GM10847 (cell line): ENCODE results near the gene MYO5B.

Experiments
- POLR2A ChIP-seq: IDR thresholded peaks from 2 replicates; pipeline ENCODE4 v1.6.1; 2011; ENCODE audit not compliant: insufficient read length; ENCODE audit errors: extremely low read depth

Gene MYO5B

DNA sequence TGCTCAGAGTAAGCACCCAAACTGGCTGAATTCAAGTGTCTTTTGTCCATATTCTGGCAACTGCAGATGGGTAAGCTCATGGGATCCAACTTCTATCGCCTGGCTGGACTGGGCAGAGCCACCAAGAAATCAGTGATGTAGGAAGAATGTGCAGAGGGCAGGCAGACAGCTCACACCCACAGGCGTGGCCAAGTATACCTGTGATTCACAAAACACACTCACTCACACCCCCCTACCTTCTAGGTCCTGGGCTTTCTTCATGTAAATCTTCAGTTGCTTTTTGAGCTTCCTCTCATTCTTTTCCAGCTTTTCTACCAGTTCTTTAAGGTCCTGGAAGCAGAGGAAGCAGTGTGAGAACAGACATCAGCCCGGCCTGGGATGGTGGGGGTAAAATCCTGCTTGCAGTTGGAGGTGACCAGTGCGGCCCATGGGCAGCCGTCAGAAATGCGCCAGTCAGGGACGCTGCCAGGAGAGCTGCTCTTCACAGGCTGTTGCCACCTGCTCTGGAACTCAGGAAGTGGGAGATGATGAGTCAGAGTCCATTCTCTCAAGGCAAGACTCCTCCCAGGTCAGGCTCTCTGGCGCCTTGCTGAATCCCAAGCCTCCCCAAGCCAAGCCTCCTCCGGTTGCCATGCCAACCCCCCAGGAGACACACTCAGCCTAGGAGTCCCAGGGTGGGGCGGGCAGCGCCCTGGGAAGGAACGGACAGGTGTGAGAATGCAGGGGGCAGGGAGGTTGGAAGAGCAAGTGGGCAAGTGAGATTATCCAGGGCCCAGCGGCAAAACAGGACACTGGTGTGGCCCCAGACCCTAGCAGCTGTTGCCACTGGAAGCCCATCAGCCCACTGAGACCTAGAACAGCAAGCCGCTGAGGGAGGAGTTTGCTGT lies 345.4 kb downstream of the MYO5B start:
- no peak for TF ChIP-seq POLR2A

DNA sequence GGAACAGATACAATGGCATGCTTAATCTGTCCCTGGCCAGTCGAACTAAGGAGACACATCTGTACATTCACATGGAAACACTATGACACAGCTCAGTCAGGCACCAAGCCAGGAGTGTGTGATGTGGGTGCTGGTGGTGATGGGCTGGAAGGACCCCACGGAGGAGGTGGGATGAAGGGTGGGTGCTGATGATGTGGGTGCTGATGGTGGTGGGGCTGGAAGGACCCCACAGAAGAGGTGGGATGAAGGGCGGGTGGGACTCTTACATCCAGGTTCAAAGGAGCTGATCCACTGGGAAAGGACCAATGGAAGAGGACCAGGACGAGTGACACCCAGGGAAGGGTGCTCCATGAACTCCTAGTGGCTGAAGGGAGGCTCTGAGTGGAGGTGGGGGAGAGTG lies 346.8 kb downstream of the MYO5B start:
- no peak for TF ChIP-seq POLR2A

DNA sequence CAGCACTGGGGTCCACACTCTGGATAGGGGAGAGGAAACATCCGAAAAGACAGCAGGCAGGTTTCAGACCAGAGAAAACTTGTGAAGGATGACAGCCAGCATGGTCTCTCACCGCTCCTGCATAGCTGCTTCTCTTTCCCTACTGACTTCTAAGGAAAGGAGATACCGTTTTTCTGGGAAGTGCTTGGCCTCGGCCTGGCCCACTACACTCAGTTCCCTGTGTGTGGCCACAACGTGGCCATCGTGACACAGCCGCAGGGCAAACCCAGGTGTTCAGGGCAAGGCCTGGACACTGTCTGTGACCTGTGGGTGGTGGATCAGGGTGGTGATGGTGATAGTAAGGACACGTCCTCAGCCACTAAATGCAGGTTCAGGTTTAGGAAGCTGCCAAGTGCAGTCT lies 347.4 kb downstream of the MYO5B start:
- TF ChIP-seq POLR2A: no peak

DNA sequence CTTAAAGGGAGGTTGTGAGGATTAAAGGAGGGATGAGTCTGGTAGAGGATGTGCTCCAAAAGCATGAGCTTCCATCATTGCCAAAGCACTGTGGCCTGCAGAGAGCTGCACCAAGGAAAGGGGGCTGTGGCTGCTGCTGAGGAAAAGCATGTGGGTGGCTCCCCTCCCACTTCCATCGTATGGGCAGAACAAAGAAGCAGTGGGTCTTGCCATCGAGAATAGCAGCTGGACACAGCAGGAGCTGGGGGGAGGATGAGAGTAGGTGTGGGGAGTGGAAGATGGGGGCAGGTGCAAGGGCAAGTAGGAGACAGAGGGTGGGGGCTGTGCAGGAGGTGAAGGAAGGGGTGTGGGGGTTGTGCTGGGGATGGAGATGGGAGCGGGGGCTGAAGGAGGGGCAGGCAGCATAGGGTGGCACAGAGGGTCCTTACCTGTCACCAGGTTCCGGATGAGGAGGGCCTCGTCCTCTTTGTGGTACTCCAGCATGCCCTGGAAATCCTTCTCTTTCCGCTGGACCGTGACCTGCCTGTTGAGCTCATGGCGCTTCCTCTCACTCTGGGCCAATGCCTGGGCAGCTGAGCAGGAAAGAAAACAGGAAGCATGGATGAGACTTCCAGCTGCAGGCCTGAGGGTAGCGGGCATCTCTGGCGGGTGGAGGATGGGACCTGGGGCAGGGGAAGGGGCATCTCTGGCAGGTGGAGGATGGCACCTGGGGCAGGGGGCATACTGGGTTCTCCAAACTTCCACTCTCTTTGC lies 348.1 kb downstream of the MYO5B start:
- no peak for TF ChIP-seq POLR2A

DNA sequence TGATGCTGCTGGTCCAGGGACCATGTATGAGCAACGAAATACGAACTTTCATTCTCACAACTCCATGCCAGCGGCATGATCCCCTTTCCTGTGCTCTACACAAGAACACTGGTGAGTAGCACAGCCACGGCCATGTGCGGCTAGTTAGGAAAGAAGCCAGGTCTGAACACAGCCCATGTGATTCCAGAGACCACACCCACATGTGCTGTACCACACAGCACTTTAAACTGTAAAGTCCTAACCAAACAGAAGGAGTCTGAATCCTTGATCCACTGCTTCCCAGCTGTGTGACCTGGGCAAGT lies 348.6 kb downstream of the MYO5B start:
- TF ChIP-seq POLR2A: no peak

DNA sequence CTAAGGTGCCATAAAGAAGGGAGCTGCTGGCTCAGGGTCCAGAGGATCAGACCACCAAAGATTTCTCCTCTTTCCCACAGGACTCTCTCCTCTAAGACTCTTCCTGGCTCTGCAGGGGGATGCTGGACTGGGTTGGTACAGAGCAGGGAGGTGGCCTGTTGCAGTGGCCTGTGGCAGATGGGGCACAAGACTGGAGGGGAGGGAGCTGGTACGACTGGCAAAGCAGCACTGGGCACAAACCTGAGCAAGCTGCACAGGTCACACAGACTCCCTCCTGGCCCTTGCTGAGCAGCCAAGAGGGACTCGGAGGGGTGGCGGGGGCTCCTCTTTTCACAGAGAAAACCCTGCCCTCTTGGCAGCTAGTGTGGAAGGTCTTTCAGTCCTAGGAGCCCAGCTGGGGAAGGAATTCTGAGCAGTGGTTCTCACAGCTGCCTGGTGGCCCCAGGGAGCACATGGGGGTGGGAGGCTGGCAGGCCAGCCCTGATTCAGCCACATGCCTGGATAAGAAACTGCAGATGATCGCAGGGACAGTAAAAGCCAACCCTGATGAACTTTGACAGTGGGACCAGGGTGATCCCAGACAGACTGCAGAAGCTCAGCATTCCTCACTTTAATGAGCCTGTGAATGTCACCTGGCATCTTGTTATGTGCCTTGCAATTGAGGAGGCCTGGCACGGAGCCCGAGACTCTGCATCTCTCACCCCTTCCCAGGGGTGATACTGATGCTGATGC lies 349.2 kb downstream of the MYO5B start:
- no peak for TF ChIP-seq POLR2A

DNA sequence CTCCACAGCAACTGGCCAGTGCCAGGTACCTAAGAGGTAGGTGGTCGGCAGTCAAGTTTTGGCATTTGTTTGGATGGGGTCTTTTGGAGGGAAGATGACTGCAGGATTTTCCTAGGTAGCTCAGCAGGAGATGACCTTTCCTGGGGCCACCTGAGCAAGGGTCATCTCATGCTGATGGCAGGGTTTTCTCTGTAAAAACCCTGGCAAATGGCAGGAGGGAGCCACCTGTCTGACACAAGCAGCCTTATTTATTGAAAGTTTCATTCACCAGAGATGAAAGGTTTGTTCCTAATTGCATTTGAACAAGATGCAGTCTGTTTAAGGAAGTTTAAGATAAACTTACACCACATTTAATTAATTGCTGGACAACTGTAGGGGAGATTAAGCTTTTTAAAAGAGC lies 350.0 kb downstream of the MYO5B start:
- TF ChIP-seq POLR2A: no peak

DNA sequence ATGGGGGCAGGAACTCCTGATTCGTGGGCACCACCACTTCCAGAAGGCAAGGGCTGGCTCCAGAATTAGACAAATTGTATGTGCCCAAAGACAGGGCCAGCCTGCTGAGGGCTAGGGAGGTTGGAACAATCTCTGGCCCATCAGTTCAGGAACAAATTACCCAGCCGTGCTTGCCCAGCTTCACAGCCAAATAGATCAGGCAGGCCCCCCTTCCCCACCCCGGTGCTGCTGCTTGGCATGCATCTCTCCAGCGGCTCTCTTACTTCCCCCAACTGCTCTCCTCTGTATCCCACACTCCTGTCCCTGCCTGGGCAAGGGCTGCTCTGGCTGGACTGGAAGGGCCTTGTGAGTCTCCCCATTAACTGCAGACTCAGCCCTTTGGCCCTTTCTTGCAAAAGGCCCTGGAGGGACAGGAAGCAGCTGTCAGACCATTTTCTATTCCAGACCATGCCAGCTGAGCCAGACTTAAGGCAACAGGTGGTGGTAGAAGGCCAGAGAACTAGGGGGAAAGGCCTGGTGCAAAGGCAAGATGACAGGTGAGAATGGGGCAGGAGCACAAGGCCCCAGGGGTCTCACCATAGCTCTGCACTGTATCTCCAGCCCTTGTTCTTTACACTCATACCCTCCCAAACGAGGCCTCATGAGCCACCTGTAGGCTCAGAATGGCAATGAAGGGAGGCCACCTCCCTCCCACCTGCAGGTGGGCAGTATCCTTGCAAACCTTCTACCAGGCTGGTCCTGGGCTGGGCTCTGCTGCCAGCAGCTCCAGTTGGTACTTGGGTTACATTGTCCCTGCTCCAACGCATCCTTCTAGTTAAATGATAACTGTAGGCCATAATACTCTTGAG lies 350.9 kb downstream of the MYO5B start:
- TF ChIP-seq POLR2A: no peak

DNA sequence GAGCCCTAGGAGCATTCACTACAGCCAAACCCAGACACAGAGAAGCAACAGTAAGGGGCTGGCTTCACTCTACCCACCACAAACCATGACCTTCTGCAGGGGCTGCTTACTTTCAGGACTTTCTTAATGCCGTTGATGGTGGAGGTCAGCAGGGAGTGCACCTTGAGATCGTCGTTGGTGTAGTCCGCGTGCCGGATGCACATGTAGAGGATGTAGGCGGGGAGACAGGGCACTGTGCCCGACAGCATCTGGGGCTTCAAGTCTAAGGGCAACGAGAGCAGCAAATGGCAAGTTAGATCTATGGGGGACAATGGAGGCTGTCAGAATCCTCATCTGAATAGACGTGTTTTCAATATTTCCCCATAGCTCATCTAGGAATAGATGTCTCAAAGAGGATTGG lies 351.8 kb downstream of the MYO5B start:
- TF ChIP-seq POLR2A: no peak

DNA sequence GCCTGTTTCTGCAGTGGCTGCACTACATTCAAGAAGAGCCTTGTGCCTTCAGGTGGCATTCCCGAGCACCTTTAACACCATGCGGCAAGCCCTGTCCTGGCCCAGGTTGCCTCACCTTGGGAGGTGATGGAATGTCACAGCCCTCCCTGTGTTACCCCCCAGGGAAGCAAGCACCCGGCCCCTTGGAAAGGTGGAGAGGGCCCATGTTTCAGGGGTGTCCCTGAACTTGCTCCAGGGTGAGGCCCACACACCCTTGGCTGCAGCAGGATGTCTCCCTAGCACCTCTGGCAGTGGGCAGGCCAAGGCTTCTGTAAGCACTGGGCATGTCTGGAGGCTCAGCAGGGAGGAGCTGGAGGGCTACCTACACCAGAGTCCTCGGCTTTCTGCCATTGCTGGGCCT lies 352.3 kb downstream of the MYO5B start:
- no peak for TF ChIP-seq POLR2A

DNA sequence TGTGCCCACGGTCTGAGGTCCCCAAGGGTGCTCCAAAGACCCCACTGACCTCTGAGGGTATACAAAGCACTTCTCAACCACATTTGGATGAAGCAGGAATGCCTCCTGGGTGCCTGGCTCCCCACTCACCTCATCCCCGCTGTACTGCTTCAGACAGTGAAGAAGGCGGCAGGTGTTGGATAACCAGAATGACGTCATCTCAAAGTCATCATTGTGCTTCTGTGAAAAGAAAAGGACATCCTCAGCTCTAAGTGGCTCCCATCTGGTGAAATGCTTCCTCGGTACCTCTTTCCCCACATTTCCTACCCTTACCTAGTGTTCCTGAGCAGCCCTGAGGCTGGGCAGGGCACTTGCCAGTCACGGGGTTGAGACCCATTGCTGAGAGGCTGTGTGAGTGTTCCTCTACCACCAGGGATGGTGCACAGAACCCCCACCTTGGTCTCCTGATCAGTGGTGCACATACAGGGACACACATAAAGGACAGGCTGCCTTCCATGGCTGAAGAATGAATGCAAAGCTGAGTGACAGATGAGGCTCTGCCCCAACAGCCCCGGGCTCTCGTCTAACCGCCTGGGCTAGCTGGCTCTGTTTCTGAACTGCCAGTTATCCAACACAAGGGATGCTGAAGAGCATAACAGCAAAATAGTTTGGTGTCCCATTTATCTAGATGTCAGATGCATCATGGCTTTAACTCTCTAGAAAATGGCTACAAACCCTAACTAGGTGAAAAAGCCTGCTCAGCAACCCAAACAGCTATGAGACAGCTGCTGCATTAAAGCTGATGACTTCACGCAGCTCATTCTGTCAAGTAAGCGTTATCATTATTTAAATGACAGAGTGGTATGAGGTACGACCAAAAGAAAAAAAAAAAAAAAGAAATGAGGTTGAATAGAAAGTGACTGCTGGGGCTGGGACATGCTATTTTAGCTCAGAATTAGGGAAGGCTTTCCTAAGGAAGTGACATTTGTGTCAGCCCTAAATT lies 353.4 kb downstream of the MYO5B start:
- TF ChIP-seq POLR2A: no peak

DNA sequence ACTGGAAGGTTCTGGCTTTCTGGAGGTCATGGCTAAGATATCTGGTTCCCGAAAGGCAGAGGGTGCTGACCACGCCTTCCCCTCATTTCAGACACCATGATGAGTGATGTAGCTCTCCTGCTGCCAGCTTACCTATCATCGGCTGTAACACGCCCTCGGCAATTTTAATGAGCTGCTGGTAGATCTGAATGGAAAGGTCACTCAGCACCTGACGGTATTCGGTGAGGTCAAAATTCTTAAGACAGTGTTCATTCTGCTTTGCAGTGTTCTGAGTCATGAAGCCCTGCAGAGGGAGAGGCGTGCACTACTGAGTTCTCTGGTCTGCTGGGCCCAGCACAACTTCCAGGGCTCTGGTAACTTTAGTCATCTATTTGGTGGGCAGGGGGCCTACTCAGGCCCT lies 355.9 kb downstream of the MYO5B start:
- no peak for TF ChIP-seq POLR2A

DNA sequence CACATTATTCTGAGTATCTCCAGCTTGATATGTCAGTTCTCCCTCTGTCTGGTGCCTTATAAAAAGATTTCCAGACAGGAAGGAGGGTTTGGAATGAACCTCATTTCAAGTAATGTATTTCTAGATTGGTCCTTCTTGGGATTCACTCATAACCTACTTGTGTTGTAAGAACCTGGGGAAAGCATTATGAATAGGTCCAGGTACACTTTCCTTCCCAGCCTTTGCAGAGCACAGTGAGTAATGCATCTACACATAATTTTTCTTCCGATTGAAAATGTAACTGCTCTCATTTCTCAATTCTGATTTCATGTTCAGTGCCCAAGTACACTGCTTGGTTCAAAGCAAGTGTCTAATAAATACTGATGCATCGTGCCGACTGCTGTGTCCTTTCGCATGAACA lies 356.6 kb downstream of the MYO5B start:
- TF ChIP-seq POLR2A: no peak

DNA sequence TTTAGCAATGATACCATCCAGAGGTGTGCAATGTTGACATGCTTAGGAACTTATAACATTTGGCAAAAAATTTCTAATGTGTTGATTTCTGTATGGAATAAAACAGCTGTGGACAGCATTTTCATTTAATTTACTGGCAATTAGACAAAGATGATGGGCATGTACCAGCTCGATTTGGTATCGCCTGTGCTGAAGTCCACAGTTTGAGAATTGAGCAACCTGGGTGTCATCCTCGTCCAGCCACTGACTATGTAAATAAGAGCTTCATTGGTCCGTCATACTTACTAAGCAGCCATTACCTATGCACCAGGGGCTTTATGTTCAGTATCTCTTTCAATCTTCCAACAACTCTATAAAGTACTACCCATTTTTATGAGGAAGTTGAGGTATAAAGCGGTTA lies 357.1 kb downstream of the MYO5B start:
- TF ChIP-seq POLR2A: no peak
